ENCODE results near the gene CBFA2T3.

Gene CBFA2T3

DNA sequence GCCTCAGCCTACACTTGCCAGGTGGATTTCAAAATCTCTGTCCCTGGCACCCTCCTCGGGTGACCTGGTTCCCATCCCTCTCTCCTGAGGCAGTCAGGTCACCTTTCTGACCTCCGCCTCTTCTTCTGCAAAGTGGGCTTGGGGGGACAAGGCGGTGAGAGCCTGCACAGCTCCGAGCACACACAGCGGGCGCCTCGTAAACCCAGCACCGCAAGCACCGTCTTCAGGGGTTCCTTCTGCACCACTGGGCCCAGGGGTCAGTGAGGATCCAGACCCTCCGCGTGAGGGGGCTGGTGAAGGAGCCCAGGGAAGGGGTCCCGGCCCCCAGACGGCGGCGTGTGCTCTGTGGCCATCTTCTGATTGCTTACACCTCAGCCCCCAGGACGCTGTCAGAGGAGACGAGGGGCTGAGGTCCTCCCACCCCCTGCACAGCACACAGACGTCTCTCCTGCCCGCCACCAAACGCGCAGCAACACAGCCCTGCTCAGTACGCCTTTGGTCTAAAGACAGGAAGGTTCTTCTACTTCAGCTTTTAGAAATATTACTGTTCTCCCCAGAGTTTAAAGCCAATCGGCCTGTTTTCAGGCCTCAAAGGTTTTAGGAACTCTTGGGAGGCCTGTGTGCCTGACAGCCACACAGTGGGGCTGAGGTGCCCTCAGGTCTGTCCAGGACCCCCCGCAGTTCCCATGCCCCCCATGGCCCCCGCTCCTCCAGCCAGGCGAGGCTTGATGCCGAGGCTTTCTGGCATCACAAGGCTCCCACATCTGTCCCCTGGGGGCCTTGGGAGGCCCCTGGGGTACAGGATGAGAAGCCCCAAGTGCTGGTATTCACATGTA is 2.7 kb downstream of the CBFA2T3 start:
- no peak for DNase-seq

DNA sequence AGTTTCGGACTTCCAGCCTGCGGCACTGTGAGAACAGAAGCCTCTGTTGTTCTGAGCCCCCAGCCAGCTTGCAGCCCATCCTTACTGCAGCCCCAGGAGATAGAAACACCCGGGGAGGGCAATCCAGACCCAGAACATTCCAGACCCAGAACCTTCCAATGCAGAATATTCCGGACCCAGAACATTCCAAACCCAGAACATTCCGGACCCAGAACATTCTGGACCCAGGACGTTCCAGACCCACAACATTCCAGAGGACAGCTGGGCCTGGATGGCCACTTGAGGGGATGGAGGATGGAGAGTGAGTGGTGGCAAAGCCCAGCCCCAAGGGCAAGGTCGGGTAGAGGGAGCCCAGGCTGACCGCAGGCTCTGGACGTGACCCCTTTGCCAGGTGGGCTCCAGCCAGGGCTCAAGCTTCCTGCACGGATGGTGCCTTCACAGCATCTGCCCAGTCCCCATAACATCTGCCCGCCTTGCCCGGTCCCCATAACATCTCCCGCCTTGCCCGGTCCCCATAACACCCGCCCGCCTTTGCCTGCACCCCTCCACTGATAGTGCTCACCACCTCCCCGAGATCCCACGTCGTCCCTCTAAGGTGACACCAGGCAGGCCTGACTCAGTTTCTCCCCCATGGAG is 3.5 kb downstream of the CBFA2T3 start:
- no peak for DNase-seq

DNA sequence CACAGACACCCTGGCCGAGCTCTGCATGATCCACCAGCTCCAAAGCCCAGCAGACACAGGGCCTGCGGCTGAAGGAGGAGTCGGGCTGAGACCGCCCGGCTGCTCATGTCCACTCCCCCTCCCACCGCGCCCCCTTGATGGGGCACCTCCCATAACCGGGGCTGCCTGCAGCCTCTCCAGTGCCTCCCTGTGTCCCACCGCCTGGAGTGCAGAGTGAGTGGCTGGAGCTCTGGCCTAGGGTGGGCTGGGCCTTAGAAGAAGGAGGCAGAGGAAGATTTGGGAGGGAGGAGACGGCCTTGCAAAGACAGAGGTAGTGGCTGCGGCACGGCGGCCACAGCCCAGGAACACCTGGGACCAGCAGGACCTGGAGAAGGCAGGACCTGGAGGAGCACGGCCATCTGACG is 4.0 kb downstream of the CBFA2T3 start:
- no peak for DNase-seq

DNA sequence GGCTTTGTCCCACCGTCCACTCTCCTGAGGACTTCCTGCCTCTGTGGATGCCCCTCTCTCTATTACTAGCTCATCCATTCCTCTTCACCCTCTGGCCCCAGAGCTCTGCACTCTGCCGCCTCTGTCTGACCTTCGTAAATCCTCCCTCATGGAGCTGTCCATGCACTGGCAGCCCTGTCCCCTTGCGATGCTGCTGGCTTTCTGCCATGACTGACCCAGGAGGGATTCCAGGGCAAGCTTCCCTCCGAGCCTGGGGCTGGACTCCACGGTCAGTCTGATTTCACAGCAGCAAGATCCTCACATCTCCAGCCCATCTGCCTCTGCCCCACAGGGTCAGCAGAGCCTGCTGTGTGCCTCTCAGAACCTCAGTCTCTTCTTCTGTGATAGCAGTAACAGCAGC is 4.7 kb downstream of the CBFA2T3 start:
- DNase-seq, result no peak

DNA sequence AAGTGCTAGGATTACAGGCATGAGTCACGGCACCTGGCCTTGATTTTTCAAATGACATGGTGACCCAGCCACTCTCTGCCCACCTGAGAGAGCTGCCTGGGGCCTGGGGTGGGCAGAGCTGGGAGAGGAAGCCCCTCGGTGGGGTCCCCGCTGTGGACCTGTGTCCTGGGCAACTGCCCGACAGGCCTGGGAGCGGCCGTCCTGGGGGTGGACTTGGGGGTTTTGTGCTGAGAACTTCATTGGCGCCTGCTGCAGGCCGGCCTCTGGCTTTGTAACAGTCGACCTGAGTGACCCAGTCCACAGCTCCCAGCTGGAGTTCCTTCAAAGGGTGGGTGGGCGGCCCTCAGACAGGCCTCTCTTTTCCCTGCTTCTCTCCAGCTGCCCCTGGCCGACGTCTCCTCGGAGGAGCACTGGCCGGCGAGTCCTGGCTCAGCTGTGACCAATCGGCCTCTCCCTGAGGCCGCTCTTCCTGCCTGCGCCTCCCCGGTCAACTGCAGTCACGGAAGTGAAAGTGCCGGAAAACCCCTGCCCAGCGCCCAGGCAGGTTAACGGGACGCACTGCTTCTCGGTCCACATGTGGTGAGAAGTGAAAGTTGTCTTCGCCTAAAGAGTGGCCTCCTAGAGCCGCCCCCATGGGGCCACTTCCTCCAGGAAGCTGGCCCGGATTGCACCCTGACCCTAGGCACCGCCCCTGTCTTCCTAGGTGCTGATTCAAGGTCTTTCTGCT is 5.5 kb downstream of the CBFA2T3 start:
- DNase-seq, result peak in 1 of 2 donors; percentile 3

DNA sequence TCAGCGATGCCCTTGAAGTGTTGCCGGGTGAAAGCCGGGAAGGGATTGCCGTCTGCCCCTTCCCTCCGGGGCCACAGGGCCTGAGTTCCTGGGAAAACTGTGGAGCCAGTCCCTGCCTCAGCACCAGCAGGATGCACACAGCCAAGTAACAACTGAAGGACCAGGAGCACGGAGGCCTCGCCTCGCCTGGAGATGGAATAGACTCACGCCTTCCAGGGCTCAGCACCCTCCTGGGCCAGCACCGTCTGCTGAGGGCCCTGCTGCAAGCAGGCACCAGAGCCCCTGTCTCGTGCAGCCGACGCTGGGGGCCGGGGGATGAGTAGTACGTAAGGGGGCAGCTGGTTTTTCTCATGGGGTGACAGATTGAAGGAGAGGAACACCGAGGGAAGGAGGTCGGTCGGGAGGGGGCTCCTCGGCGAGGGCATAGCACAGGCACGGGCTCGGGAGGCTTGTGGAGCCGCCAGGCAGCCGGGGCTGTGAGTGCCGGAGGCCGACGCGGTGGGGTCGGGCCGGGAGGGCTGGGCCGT is 6.4 kb downstream of the CBFA2T3 start:
- no peak for DNase-seq

DNA sequence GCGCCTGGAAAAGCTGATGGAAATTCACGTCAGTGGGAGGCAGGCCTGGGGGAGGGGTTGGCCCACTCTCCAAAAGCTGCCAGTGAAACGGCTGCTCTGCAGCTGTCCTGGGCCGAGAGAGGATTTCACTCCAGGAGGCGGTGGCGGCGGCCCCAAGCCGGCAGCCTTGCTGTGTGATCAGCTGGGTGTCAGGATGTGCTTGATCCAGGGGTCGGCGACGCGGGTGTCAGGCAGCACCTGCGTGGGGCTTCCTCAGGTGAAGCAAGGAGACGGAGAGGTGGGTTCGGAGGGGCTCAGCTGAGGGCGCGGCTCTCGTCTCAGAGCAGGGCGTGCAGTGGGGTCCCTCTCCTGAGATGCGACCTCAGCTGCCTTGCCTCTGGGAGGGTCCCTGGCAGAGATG is 7.0 kb downstream of the CBFA2T3 start:
- no peak for DNase-seq

DNA sequence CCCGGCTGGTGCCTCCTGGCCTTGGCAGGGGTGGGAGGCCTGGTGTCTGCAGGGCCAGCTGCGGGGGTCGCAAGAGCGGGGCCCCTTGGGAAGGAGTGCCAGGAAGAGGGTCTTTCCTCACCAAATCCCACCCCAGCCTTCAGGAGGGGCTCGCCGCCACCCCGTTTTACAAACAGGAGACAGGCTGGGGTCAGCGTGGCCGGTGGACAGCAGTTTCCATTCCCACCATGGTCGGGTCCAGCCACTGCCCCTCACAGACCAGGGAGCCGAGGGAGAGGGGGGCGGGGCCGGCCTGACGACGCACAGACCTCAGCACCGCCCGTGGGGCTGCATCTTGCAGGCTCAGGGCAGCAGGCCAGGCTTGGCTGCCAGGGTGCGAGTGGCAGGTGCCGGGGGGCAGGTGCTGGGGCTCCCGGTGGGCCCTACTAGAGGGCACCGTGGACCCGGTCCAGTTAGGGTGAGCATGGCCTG is 7.6 kb downstream of the CBFA2T3 start:
- no peak for DNase-seq

DNA sequence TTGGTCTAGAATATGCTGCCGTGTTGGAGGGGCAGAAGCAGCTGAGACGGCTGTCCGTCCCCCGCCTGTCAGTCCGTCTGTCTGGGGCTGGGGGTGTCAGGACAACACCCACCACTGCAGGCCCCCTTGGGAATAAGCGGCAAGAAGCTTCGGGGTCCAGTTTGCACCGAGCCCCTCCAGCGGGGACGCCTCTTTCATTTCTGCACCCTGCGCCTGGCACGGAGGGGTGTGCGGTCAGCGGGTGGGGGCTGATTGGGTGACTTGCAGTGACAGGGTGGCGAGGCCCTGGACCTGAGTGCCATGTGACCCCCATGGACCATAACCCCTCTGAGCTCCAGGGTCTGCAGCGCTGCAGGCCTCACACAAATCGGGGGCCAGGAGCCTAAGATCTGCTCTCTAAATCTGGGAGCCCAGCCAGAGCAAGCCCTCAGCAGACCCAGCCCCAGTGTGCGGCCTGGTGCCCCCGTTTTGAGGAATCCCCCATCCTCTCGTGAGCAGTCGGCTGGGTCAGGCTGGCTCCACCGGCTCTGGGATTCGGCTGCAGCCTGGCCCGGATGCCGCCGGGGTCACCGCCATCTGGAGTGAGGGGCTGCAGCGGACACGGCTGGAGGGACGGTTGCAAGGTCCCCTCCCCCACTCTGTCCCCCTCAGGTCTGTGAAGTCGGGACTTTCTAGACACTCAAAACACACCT is 8.3 kb downstream of the CBFA2T3 start:
- no peak for DNase-seq

DNA sequence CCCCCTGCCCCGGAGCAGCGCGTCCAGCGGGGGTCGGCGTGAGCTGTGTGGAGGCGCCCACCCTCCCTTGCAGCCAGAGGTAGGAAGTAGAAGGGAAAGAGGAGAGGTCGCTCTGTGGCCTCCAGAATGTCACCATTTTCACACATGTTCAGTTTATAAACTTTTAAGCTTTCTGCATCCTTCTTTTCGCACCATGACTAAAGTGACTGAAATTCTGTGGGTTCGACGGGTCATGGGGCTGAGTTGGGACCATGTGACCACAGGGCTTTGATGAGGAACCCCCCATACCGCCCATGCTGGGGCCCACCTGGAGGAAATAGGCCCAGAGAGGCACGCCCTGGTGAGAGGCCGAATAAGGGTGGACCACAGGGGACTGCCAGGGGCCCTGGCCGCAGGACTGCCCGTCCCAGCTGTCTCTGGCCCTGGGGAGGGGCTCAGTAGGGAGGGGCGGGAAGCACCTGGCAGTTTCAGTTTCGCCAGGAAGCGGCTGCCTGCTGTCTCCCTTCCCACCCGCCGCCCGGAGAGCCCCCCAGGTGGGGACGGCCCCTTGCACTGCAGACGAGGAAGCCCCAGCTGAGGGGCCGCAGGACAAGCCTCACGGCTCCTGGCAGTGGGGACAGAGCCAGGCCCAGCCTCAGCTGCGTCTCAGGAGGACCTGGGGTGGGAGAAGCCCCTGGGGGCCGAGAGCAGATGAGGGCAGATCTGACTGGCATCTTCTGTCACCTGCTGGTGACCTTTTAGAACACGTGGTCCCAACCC is 9.0 kb downstream of the CBFA2T3 start:
- no peak for DNase-seq

DNA sequence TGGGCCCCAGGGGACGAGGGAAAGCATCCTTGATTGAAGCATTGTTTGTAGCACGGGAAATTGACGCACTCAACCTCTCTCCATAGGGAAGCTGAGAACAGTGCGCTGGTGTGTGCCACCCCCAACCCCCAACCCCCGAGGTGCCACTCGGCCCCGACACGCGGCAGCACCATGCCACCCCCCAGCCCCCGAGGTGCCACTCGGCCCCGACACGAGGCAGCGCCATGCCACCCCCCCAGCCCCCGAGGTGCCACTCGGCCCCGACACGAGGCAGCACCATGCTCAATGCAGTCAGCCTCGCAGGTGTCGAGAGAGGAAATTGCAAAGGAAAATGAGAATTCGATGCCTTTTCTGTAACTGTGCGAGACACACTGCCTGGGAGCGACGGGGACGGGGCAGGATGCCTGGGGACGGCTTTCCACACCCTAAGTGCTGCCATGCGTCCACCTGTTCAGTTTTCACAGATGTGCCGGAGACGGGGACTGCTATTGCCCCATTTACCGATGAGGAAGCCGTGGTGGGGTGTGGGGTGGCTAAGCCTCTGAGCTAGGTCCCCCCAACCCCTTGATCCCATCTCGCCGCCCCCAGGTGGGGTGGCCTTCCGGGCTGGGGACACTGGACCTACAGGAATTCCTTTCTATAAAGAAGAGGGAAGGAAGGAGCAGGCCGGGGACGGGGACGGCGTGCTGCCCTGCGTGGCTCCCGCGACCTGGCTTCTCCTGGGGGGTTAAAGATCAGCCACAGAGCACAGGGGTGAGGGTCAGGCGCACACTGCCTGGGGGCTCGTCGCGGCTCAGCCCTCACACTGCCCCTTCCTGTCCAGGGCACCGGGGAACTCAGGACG is 9.8 kb downstream of the CBFA2T3 start:
- no peak for DNase-seq

DNA sequence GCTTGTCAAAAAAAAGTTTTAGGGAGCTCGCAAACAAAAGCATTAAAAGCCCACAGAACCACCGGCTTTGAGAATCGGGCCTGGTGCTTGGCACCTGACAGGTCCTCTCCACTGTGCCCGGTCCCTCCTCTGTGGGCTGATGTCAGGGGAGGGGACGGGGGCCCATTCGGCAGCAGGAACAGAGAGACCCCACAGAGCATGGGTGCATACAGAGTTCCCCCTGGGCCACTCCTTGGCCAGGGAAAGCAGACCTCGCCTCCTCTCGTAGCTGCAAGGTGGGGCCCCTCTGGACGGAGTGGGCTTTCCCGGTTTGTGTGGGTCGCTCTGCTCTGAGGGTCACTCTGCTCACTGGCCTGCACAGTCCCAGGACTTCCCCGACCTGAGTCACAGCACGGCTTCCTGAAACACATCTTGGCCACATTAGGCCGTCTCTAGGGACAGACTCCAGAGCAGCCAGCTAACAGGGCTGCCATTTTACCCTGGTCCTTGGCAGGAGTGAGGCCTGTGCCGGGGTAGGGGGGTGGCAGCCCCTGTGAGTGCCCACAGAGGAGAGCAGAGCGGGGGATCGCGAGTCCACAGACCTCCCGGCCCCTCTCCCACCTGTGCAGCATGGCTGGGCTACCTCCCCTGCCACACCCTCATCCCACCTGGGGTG is 11.1 kb downstream of the CBFA2T3 start:
- DNase-seq, result no peak

DNA sequence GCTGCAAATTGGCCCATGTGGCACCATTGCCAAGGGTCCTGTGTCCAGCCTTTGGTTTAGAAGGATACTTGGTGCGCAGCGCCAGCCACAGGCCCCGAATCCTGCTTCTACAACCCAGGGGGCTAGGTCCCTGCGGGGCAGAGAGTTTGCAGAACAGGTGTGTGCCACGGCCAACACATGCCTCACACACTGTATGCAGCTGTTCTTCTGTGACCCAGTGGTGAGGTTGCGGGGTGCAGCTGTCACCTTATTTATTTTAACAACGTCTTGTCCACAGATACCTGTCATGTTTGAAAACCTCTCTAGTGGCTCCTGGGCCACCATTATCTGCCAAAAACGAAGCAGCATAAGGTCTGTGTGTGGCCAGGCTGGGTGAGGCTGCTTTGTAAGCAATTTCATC is 11.6 kb downstream of the CBFA2T3 start:
- DNase-seq, result no peak

DNA sequence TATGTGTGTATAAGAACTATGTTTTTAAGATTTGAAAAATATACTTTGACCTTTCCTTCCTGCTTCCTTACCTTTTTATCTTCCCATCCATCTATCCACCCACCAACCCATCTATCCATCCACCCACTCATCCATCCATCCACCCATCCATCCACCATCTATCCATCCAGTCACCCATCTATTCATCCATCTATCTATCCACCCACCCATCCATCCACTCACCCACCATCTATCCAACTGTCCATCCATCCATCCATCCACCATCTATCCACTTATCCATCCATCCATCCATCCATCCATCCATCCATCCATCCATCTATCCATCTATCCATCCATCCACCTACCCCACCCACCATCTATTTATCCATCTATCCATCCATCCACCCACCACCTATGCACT is 12.4 kb downstream of the CBFA2T3 start:
- no peak for DNase-seq

DNA sequence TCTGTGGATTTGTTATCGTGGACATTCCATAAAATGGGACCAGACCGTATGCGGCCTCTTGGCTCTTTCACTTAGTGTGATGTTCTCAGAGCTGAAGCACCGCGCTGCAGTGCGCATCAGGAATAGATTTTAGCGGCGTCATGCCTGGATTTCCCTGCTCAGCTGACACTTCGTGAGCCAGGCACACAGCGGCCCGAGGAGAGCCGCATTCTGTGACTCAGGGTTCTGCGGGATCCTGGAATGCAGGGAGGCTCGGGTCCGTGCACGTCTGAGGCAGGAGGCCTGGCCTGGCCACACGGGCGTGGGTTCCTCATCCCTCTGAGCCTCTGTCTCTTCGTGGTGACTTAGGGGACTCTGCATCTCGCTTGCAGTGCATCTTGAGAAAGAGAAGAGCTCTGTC is 13.4 kb downstream of the CBFA2T3 start:
- DNase-seq, result no peak

DNA sequence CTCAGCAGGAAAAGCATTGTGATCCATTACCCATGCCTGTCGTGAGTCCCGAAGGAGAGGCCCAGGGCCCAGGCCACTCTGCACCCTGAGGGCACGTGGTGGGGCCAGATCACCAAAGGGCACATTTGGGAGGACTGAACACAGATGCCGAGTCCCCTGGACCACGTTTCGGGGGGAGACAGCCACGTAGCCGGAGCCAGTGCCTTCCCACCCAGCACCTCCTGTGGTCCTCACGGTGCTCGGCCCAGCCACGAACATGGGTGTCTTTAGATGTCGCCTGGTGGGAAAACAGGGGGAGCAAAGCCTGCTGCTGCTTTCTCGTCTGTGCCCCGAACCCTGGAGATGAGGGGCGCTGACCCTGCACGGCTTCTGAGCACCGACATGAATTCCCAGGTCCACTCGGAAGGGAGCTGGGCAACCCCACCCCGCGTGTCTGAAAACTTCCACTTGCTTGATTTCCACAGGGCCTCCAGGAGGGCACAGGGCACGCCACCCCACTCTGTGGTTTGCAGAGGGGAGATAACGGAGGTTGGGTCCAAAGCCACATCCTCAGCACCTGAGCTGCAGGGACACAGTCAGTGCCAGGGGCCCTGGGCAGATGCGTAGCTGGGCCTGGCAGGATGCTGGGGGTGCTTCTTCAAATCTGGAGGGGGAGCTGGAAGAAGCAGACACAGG is 14.4 kb downstream of the CBFA2T3 start:
- DNase-seq, result no peak

DNA sequence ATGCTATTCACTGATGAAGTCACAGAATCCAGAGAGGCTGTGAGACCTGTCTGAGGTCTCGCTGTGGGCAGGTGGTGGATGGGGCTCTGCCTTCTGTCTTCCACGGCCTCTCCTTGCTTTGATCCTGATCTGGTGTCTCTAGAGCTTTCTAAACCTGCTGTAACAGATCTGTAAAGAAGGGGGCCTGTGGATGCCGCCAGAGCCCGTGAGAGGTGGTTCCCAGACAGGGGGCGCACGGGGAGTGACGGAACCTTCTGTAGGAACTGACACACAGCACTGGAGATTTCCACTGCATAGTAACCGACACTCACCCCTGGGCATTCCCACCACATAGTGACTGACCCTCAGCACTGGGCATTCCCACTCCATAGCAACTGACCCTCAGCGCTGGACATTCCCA is 16.0 kb downstream of the CBFA2T3 start:
- no peak for DNase-seq

DNA sequence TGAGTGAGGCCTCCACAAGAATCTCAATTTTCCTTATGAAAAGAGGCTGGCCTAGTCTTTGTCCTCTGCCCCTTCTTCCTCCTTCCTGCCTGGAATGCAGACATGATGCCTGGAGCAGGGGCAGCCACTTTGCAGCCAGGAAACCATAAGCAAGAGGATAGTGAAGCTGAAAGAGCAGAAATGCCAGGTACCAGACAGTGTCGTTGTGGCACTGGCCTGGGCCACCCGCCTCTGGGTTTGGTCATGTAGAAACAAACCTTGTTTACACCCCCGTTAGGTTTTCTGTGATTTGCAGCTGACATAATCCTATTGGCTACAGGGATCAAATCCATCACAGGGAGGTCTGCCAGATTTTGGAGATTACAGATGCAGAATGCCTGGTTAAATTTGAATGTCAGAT is 16.5 kb downstream of the CBFA2T3 start:
- no peak for DNase-seq

DNA sequence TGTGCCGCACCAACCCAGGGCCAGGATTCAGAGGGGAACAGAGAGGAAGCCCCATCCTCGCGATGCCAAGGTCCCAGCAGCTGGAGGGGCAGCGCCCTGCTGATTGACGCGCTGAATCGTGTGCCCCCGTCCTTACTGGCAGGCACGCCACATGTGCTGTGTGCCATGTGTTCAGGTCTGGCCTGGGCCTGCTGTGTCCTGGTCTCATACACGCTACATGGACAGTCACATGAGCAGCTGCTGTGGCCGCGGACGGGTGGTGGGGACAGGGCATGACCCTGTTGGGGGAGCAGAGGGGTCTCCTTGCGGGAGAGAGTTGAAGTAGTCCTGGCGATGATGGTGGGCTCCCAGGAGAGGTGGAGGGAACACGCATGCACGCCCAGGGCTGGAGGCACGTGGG is 18.0 kb downstream of the CBFA2T3 start:
- no peak for DNase-seq

Data from hippocampal formation (tissue), 2 donors.